NCI-H460 (cell line): ENCODE results near the gene PPARGC1A. TPM values are rescaled to one million over a fixed set of nuclear protein-coding genes. Genes with fewer than 3 reads are reported as not detected.

ENCODE experiments used
- DNase-seq: peaks from one replicate; pipeline ENCODE4 v3.0.0-alpha.2; 2016; ENCODE audit warnings: low read depth; ENCODE audit errors: extremely low read depth
- total RNA-seq: library from RNA; depleted of rRNA; stranded (reverse); fragments of >200 nt; shearing (Covaris generic); gene quantifications from 2 replicates; pipeline ENCODE4 v1.2.3, GENCODE V29; 2014

The PPARGC1A gene
- total RNA-seq, 1 experiment from 2014 or later = 2.0 TPM

GRCh38 chr4:23882976-23883531 is 6.8 kb downstream of the PPARGC1A start:
- DNase-seq = no peak

- DNase-seq = no peak
These were observed 8.0 kb downstream of the PPARGC1A start for GRCh38 chr4:23881674-23882337.

- DNase-seq = no peak
These were observed 8.8 kb downstream of the PPARGC1A start for GRCh38 chr4:23881052-23881501.

GRCh38 chr4:23878912-23879732 is 10.7 kb downstream of the PPARGC1A start:
- no peak for DNase-seq

- DNase-seq = no peak
These were observed 11.5 kb downstream of the PPARGC1A start for GRCh38 chr4:23878246-23878891.

GRCh38 chr4:23877758-23878229 is 12.1 kb downstream of the PPARGC1A start:
- DNase-seq = no peak

- no peak for DNase-seq
These were observed 13.3 kb downstream of the PPARGC1A start for GRCh38 chr4:23876418-23877089.

GRCh38 chr4:23875317-23875716 is 14.5 kb downstream of the PPARGC1A start:
- DNase-seq = no peak

GRCh38 chr4:23874536-23874901 is 15.3 kb downstream of the PPARGC1A start:
- DNase-seq = no peak

- DNase-seq = no peak
These were observed 15.9 kb downstream of the PPARGC1A start for GRCh38 chr4:23873717-23874535.

GRCh38 chr4:23871426-23871825 is 18.4 kb downstream of the PPARGC1A start:
- DNase-seq = no peak

GRCh38 chr4:23866450-23867075 is 23.3 kb downstream of the PPARGC1A start:
- no peak for DNase-seq

- no peak for DNase-seq
These were observed 27.9 kb downstream of the PPARGC1A start for GRCh38 chr4:23861897-23862296.

- no peak for DNase-seq
These were observed 28.9 kb downstream of the PPARGC1A start for GRCh38 chr4:23860919-23861318.

GRCh38 chr4:23857367-23857959 is 32.4 kb downstream of the PPARGC1A start:
- DNase-seq = peak; percentile 20

- no peak for DNase-seq
These were observed 33.2 kb downstream of the PPARGC1A start for GRCh38 chr4:23856630-23857029.

- DNase-seq = peak; percentile 26
These were observed 33.8 kb downstream of the PPARGC1A start for GRCh38 chr4:23855912-23856605.

GRCh38 chr4:23853986-23854660 is 35.7 kb downstream of the PPARGC1A start:
- DNase-seq = no peak
